ENCODE measurements around the gene CACHD1. TPM values are rescaled to one million over a fixed set of nuclear protein-coding genes. Genes with fewer than 3 reads are reported as not detected.
"Not testable (repeated sequence)": the region's sequence is repeated elsewhere in the genome, so short reads cannot be mapped to it uniquely, and the experiment has no call there.

Gene CACHD1
- total RNA-seq, 2 donors from 2014 or later: 6.9 to 12.3 TPM

GRCh38 chr1:64489707-64490106 lies 19.8 kb downstream of the CACHD1 start:
- DNase-seq (ENCODE audit: low spot score): no peak
- intact Hi-C loops (cut with DNase I): loop anchor here in 1 of 2 donors (10.0 kb wide), 1 partner anchor 45 kb away; no protein-coding TSS in a partner anchor

GRCh38 chr1:64490213-64490818 lies 20.4 kb downstream of the CACHD1 start:
- intact Hi-C loops (cut with DNase I): no loop called here
- DNase-seq (ENCODE audit: low spot score): no peak

GRCh38 chr1:64492424-64492823 lies 22.5 kb downstream of the CACHD1 start:
- DNase-seq (ENCODE audit: low spot score): no peak
- intact Hi-C loops (cut with DNase I): no loop called here

GRCh38 chr1:64493831-64494230 lies 23.9 kb downstream of the CACHD1 start:
- no peak for DNase-seq (ENCODE audit: low spot score)
- intact Hi-C loops (cut with DNase I): no loop called here

- intact Hi-C loops (cut with DNase I): no loop called here
These were observed 24.7 kb downstream of the CACHD1 start for GRCh38 chr1:64494659-64495058.

GRCh38 chr1:64495878-64496277 lies 25.9 kb downstream of the CACHD1 start:
- intact Hi-C loops (cut with DNase I): no loop called here
- DNase-seq (ENCODE audit: low spot score): no peak

More at GRCh38 chr1:64494659-64495058, 24.7 kb downstream of the CACHD1 start:
- no peak for DNase-seq (ENCODE audit: low spot score)

GRCh38 chr1:64496606-64497005 lies 26.7 kb downstream of the CACHD1 start:
- intact Hi-C loops (cut with DNase I): no loop called here
- DNase-seq (ENCODE audit: low spot score): no peak

GRCh38 chr1:64497088-64497883 lies 27.4 kb downstream of the CACHD1 start:
- intact Hi-C loops (cut with DNase I): no loop called here
- DNase-seq (ENCODE audit: low spot score): no peak

- intact Hi-C loops (cut with DNase I): no loop called here
These were observed 28.4 kb downstream of the CACHD1 start for GRCh38 chr1:64498325-64498724.

GRCh38 chr1:64499011-64499410 lies 29.1 kb downstream of the CACHD1 start:
- no peak for DNase-seq (ENCODE audit: low spot score)
- intact Hi-C loops (cut with DNase I): no loop called here

More at GRCh38 chr1:64498325-64498724, 28.4 kb downstream of the CACHD1 start:
- DNase-seq (ENCODE audit: low spot score): no peak

- DNase-seq (ENCODE audit: low spot score): no peak
- intact Hi-C loops (cut with DNase I): no loop called here
These were observed 30.0 kb downstream of the CACHD1 start for GRCh38 chr1:64499966-64500365.

- intact Hi-C loops (cut with DNase I): no loop called here
- DNase-seq (ENCODE audit: low spot score): no peak
These were observed 32.2 kb downstream of the CACHD1 start for GRCh38 chr1:64502083-64502482.

GRCh38 chr1:64502931-64503330 lies 33.0 kb downstream of the CACHD1 start:
- intact Hi-C loops (cut with DNase I): no loop called here
- DNase-seq (ENCODE audit: low spot score): no peak

- peak; percentile 73 for DNase-seq (ENCODE audit: low spot score)
- intact Hi-C loops (cut with DNase I): no loop called here
These were observed 35.5 kb downstream of the CACHD1 start for GRCh38 chr1:64505232-64505943.

- no peak for DNase-seq (ENCODE audit: low spot score)
- intact Hi-C loops (cut with DNase I): no loop called here
These were observed 36.2 kb downstream of the CACHD1 start for GRCh38 chr1:64505944-64506655.

- DNase-seq (ENCODE audit: low spot score): no peak
- intact Hi-C loops (cut with DNase I): no loop called here
These were observed 38.7 kb downstream of the CACHD1 start for GRCh38 chr1:64508629-64509028.

GRCh38 chr1:64511044-64511443 lies 41.1 kb downstream of the CACHD1 start:
- intact Hi-C loops (cut with DNase I): no loop called here
- no peak for DNase-seq (ENCODE audit: low spot score)

- intact Hi-C loops (cut with DNase I); DNase-seq (ENCODE audit: low spot score): not testable (repeated sequence)
These were observed 42.3 kb downstream of the CACHD1 start for GRCh38 chr1:64512206-64512605.

- intact Hi-C loops (cut with DNase I): no loop called here
- DNase-seq (ENCODE audit: low spot score): no peak
These were observed 43.6 kb downstream of the CACHD1 start for GRCh38 chr1:64513545-64513944.
